ENCODE data around the gene DPP6.
"Not testable (repeated sequence)": the region's sequence is repeated elsewhere in the genome, so short reads cannot be mapped to it uniquely, and the experiment has no call there.

The DPP6 gene

DNA sequence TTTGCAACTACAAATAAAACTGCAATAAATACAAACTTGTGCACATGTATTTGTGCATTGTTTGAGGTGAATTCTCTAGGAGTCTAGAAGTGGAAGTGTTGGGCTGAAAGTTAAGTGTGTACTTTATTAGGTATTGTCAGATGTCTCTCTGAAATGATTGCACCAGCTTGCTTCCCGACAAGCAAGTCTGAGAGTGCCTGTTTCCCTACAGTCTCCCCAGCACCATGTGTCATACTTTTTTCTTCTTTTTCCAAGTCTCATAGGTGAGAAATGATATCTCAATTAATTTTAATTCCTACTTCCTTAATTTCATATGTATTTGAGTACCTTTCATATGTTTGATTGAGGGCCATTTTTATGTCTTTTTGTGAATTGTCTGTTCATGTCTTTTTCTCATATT is 614.6 kb downstream of the DPP6 start:
- DNase-seq (ENCODE audit: low read depth): no peak

DNA sequence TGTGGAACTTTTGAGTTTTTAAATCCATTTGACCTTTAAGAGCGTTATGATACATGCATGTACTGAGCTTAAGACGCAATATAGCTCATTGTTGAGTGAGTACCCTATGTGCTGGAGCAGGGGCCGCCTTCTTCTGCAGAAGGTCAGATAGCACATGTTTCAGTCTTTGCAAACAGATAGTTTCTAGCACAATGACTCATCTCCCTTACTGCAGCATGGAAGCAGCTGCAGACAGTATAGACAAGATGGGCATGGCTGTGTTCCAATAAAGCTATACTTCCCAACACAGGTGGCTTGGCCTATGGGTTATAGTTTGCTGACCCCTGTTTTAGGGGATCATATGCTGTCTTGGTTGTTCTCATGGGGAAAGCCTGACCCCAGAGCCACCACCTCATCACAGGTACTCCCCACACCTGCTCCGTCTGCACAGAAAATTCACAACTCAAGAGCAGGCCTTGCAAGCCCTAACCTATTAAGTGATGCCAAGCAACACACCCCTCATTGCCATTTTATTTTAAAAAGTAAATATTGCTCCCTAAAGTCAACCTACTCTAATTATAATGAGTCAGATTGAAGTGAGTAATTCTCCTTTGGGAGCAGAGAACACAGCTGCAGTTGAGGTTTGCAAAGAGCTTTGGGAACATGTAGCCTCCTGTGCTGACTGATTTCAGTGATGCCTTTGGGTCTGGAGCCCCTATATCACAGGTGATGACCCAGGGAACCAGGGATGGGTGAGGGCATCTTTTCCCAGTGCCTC is 620.6 kb downstream of the DPP6 start:
- no peak for DNase-seq (ENCODE audit: low read depth)

DNA sequence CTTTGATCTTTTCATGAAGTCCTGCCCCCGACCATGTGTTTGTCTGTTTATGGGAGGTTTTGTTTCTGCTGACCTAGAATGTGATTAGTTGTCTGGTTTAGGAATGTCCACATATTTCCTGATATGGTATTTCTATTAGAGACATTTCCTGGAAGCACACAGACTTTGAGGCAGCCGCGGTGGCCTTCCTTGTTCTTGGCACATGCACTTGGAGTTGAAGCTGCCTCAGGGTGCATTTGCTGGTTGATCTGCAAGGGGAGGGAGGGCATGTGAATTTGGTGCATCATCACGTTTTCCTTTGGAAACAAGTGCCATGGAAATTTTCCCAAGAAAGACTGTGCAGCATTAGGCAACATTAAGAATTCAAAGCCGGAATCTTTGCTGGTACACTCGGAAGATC is 622.0 kb downstream of the DPP6 start:
- DNase-seq (ENCODE audit: low read depth): no peak

DNA sequence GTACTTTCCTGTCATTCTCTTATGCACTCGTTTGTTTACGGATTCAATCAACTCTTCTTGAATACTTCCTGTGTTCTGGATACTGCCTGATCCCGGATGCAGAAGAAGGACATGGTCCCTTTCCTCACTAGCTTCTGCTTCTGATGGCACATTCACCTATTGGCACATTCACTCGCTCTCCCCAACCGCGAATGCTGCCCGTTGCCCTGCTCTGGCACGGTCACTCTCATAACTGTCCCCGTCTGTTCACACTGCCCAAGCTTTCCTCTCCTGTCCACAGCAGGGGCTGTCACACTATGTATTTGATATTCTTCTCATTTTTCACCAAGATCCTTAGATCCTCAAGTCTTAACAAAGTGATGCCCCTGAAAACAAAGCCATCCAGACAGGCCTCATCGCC is 623.4 kb downstream of the DPP6 start:
- DNase-seq (ENCODE audit: low read depth): no peak

DNA sequence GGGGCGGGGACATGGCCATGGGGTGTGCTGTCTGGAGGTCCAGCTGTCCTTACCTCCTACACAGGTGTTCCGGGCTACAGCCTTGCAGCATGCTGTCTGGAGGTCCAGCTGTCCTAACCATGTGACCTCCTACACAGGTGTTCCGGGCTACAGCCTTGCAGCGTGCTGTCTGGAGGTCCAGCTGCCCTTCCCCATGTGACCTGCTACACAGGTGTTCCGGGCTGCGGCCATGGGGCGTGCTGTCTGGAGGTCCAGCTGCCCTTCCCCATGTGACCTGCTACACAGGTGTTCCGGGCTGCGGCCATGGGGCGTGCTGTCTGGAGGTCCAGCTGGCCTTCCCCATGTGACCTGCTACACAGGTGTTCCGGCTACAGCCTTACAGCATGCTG is 623.8 kb downstream of the DPP6 start:
- DNase-seq (ENCODE audit: low read depth): not testable (repeated sequence)

DNA sequence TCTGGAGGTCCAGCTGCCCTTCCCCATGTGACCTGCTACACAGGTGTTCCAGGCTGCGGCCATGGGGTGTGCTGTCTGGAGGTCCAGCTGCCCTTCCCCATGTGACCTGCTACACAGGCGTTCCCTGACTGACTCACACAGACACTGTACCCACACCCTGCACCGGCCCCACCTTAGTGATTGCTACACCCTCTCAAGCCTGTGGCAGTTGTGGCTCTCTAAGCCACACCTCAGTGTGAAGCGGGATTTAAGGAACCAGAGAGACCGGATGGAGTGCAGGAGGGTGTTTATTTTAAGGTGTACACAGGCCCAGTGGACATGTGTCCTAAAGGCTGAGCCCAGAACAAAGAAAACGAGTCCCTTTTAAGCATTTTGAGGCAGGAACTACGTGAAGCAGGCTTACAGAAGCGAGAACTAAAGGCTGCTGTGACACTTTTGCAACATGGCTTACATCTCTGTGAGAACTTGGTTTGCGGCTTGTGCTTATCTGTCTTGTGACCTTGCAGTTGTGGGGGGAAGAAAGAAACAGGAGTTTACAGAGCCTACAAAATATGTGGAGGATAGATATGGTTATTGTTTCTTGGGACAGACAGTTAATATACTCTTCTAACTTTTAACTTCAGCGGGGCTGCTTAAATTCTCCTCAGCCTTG is 624.4 kb downstream of the DPP6 start:
- DNase-seq (ENCODE audit: low read depth): no peak

DNA sequence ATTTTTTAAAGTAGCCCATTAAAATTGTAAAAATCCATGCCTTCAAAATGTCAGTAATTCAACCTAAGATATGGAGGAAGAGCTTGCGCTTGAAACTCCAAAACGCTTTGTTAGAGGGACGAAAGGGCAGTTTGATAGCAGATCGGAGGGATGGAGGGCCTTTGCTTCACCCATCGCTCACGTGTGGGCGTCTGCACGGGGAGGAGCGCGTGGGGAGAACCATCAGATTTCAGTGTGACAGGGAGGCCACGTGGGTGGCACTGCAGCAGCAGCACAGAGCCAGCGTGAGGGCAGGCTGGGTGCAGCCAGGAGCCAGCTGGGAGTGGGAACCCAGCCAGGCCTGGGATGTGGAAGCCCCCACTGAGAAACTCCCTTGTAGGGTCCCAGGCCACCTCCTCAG is 625.3 kb downstream of the DPP6 start:
- DNase-seq (ENCODE audit: low read depth): no peak

DNA sequence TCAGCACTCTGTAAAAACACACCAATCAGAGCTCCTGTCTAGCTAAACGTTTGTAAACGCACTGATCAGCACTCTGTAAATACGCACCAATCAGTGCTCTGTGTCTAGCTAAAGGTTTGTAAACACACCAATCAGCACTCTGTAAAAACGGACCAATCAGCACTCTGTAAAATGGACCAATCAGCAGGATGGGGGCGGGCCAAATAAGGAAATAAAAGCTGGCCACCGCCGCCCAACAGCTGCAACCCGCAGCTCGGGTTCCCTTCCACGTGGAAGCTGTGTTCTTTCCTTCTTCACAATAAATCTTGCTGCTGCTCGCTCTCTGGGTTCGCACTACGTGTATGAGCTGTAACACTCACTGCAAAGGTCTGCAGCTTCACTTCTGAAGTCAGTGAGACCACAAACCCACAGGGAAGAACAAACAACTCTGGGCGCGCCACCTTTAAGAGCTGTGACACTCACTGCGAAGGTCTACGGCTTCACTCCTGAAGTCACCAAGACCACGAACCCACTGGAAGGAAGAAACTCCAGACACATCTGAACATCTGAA is 625.9 kb downstream of the DPP6 start:
- not testable (repeated sequence) for DNase-seq (ENCODE audit: low read depth)

DNA sequence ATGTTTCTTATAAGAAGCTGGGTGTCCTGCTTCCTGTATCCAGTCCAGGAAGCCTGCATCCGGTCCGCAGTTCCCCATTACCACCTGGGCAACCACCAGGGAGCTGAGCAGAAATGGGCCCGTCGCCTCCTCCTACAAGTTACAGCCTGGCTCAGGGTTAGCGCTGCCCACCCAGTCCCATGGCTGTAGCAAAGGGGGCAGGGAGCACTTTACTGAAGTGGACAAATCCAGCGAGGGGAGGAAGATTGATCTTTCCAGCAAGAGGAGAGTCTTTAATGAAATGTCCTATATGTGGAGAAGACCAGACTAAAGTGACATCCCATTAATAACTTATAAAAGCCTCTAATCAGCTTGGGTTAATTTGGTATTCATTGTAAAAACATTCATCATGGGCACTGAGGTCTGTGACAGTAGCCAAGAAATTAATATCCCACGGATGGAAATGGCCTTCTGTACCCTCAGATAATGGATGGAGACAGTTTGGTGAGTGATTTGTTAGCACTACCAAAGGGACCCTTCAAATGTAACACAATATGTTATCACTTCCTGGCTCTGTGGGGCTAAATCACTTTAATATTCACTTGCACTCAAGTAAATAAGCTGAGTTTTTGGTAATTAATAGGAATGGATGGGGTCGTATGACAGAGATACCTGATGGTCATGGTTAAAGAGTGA is 627.3 kb downstream of the DPP6 start:
- no peak for DNase-seq (ENCODE audit: low read depth)

DNA sequence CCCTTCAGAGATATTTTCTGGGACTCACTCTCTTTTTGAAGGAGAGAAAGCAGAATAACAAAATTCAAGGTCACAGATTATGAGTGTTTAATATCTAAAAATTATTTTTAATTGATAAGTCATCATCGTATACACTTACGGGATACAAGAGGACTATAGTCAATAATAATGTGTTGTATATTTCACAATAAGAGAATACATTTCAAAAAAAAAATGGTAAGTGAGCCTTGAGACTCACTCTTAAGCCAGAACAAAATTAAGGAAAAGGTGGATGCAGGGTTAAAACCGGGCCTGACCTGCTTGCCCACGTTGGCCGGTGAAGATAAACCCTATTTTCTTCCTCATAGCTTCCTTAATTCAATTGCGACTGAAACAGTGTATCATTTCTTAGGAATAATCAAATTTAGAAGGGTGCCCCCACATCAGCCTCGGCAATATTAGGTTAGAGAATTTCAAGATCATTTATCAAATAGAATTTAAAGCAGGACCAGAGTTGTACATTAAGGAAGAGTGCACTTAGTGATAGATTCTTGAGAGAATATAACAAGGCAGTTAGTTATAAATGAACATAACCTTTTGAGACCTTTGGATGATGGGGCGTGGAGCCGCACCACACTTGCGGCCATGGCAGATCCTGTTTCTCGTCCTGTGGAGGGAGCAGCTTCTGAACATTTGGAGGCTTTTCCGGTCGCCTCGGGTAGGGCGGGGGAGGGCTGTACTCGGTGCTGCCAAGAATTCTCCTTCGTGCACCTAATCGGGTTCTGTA is 628.9 kb downstream of the DPP6 start:
- no peak for DNase-seq (ENCODE audit: low read depth)

DNA sequence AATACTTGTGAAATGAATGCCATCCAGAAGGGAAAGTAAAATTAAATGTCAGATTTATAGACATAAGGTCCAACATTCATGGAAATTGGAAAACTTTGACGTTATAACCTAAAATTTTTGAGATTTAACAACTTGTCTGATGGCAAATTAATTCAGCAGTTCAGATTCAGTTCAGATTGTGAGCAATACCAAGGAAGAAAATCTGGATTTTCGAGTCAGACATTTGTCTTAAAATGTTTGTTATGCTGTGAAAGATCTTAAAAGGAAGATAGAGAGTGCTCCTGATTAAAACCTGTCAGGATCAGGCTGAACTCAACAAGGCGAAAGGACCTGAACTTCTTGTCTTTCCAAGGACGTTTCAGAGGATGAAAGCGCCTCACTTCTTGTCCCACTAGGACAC is 629.8 kb downstream of the DPP6 start:
- no peak for DNase-seq (ENCODE audit: low read depth)

DNA sequence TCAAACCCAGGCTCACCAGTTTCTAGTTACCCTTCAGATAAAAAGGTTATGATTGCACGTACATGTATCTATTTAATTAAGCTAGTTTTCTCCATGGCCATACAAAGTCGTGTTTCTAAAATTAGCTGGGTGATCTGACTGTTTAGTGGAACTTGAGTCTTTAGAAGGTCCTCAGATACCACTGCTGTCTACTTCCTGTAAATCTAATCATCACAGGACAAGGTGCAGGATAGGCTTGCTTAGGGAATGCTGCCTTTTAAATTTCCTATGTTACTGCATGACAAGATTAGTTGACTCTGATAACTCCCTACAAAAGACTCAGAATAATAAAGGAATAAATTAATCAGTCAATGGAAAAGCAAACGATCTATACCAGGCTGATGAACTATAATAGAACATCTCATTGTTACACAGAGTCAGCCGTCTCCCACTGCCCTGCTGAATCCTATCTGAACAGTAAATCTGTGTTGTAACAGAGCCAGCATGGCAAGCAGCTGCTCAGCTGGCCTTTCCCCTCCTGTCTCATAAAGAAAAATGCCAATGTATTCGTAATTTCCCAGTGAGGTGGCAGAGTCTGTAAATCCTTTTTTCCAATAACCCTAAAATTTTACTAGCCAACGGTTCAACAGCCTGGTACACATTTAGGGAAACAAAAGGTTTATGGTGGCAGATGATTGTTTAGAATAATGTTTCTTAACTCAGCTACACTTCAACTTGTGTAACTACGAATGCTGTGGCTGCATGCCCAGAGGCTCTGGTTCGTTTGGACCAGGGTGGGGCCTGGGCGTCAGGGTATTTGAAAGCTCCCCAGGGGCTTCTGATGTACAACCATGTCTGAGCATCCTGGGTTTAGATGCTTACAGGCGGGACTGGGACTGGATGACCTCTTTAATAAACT is 632.7 kb downstream of the DPP6 start:
- no peak for DNase-seq (ENCODE audit: low read depth)

DNA sequence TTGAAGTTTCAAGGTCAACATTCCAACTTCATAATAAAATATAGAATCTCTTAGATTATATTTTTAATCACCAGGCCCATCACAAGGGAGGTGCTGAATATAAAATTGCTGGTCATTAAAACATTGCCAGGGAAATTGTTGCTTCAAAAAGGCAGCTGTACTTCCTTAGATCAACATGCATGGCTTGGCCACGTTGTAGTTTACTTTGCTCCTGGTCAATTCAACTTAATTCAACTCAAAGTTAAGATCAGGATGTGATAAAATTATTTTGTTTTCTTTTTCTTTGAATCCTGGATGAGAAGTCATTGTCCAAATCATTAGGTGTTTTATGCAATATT is 633.3 kb downstream of the DPP6 start:
- no peak for DNase-seq (ENCODE audit: low read depth)

DNA sequence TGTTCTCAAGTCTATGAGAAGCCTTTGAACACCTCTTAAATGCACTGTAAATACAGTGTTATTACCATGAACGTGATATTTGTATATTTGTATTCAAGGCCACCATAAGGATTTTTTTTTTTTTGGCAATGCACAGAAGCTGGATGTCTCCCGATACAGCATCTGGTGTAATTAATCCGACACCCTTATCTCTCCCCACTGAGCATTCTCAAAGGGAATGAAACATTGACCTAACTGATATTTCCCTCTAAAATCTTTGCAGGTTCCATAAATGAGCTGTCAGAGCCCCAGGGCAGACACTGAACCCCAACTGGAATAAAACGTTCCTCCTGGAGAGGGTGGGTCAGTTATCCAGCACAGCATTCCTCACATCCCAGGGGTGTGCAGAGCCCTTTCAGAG is 634.1 kb downstream of the DPP6 start:
- DNase-seq (ENCODE audit: low read depth): no peak

DNA sequence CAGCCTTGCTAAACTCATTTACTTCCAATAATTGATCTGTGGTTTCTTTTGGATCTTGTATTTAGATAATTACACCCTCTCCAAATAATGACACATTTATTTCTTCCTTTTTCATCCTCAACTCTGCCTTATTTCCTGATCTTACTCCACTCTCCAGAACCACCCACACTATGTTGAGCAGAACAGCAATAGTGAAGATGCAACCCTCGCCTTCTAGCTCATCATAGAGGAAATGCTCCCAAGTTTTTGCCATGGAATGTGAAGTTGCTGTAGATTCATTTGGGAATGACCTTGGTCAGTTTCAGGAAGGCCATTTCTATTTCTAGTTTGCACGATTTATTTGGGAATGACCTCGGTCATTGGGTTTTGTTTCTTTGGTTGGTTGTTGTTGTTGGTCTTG is 636.8 kb downstream of the DPP6 start:
- no peak for DNase-seq (ENCODE audit: low read depth)

DNA sequence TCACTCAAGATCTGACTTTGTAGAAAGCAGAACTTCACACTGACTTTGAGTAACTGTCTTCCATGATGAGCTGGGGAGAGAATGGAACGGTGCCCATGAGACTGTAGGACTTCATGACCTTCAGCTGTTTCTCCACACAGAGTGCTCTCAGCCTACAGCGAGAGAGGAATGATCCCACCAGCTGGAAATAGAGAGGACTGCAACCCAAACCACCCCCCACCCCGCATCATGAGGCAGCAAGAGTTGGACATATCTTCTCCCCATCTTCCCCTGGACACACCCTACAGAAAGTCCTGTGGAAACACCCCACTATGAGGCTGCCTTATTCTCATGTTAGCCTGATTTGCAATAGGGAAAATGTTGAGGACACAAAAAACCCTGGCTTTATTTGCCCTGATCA is 638.2 kb downstream of the DPP6 start:
- DNase-seq (ENCODE audit: low read depth): no peak

DNA sequence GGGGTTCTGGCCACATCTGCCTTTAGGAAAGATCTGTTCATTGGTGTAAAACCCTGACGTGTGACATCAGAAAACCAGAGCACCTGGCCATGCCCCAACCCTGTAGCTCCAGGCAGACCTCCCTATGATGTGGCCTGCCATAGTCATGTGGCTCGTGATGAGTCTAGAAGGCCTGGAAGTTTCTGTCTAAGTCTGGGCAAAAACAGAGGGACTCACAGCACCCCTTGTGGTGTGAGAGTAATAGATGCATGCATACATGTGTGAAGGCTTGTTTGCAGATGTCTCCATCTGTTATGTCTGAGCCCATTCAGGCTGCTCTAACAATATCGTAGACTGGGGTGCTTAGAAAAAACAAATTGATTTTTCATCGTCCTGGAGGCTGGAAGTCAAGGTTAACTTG is 641.5 kb downstream of the DPP6 start:
- no peak for DNase-seq (ENCODE audit: low read depth)

DNA sequence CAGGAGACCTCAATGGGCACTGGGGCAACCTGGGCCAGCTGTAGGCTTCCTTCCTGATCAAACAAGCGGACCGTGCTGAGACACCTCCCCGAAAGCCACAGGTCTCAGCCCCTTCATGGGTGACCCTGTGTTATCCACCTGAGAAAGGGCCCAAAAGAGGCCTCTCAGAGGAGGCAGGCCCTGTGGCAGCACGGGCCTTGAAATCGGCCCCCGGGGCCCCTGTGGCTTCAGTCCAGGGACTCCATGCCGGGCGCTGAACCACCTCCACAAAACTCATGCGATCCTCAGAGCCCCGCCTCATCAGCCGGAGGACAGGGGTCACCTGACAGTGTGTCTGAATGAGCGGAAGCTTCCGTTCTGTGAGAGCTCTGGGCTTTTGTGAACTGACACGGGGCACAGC is 643.6 kb downstream of the DPP6 start:
- DNase-seq (ENCODE audit: low read depth): no peak

DNA sequence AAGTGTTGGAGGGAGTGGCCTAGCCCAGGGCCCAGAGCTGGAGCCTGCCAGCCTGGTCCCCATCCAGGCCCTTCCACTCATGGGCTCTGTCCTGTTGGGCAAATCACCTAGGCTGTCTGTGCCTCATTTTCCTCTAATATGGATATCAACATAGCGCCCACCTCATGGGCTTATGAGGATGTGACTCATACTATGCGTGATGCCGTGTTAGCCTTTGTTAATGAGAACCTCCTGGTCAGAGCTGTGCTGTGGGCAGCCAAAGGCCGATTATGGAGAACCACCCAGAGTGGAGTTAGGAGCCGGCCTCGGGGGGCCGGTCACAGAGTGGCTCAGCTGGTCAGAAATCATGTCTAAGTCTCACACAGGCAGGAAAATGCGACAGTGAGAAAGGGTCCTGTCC is 644.4 kb downstream of the DPP6 start:
- DNase-seq (ENCODE audit: low read depth): no peak

DNA sequence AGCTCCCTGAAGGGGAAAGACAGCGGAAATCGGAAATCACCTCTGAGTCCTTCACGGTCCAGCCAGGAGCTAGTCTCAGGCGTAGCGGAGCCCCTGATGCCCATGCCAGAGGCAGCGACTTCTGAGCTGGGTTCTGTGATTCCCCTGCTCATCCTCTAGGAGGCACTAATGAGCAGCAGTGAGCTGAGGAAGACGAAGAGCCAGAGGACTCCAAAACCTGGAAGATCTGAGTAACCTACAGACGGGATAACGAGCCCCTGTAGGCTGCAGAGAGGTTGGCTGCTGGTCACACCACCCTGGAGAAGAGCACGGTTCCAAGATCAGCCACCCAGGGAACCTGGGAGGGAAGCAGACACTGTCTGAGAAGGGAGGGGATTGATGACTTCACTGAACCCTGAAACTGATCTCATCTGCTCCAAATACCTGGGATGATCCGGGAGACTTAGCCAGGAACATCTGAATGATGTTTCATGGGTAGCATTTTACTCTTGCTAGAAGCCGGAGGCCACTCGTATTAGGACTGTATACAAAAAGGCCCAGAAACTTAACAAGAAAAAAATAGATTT is 646.6 kb downstream of the DPP6 start:
- DNase-seq (ENCODE audit: low read depth): no peak

DNA sequence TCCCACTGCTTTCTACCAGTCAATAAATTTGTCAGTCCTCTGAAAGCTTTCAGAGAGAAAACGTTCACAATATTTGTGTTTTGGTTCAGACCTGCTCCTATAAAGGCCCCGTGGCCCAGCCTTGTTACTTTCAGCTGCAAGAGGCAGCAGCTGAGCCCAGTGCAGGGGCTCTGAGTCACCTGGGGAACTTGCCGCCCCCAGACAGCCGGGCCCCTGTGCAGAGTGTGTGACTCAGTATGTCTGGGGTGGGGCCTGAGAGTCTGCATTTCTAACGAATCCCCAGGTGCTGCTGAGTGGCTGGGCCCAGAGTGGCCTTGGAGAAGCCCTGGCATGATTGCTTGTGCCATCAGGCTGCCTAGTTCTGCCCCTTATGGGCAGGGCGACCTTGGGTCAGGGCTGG is 647.2 kb downstream of the DPP6 start:
- DNase-seq (ENCODE audit: low read depth): no peak
